ENCODE results near the gene SPINK2. TPM values are rescaled to one million over a fixed set of nuclear protein-coding genes. Genes with fewer than 3 reads are reported as not detected.
A peak's percentile ranks its signal among the peaks of the same experiment; 100 is the strongest.

Gene SPINK2
- polyA plus RNA-seq, 1 donor (not counting 4 experiments of a cell fraction or from before 2014, with no cell fraction given): 0.10 TPM

- dilution Hi-C loops (cut with MboI; ENCODE audit: extremely low pct_ligation_motif_present, low sequenced_read_pairs): no loop called here
- no peaks in the 10 kb centered on the region for H4K20me1 ChIP-seq (ENCODE audit: control insufficient read depth, extremely low read depth, insufficient read depth, low read length)
Measured at GRCh38 chr4:56773346-56773745, 48.2 kb downstream of the SPINK2 start.

GRCh38 chr4:56772134-56772533, 49.4 kb downstream of the SPINK2 start:
- H3K9me1 ChIP-seq (ENCODE audit: control insufficient read depth, extremely low read depth, insufficient read depth, low read length): no peaks in the 10 kb centered on the region
- TF ChIP-seq EZH2 (IDR thresholded peaks at IDR 0.05; ENCODE audit: low read length): no peak
- TF ChIP-seq CTCF (optimal IDR thresholded peaks at IDR 0.05 in 1 of 3, IDR thresholded peaks at IDR 0.05 in 1 of 3, conservative IDR thresholded peaks at IDR 0.05 in 1 of 3; ENCODE audit: extremely low read depth in 1 of 3, insufficient read depth in 2 of 3, low read length in 3 of 3): no peak
- H4K20me1 ChIP-seq (ENCODE audit: control insufficient read depth, extremely low read depth, insufficient read depth, low read length): no peaks in the 10 kb centered on the region
- H2AFZ ChIP-seq (ENCODE audit: control insufficient read depth, low read length): no peak overlapping the region
- H3K27me3 ChIP-seq (ENCODE audit: control insufficient read depth, extremely low read depth, insufficient read depth, low read length): no peaks in the 10 kb centered on the region
- no peaks in the 10 kb centered on the region for H3K9me3 ChIP-seq (ENCODE audit: control insufficient read depth, low read depth, low read length)
- no peak overlapping the region for H3K4me2 ChIP-seq (ENCODE audit: control insufficient read depth, extremely low read depth, insufficient read depth, low read depth, low read length)
- no peaks in the 10 kb centered on the region for H3K79me2 ChIP-seq (ENCODE audit: control insufficient read depth, insufficient read depth, low read length)
- DNase-seq (ENCODE audit: low read depth, low spot score) (no peak), FAIRE-seq (peak; percentile 69)
- no peak overlapping the region for H3K9ac ChIP-seq (ENCODE audit: control insufficient read depth, extremely low read depth, insufficient read depth, low read length)
- no peak overlapping the region for H3K27ac ChIP-seq (ENCODE audit: control insufficient read depth, insufficient read depth, low read length)
- H3K4me3 ChIP-seq (ENCODE audit: control insufficient read depth in 2 of 3, extremely low read depth in 1 of 3, insufficient read depth in 2 of 3, low read depth in 1 of 3, low read length in 3 of 3): no peak overlapping the region
- dilution Hi-C loops (cut with MboI; ENCODE audit: extremely low pct_ligation_motif_present, low sequenced_read_pairs): no loop called here
- H3K36me3 ChIP-seq (ENCODE audit: control insufficient read depth in 2 of 2, extremely low read depth in 1 of 2, insufficient read depth in 2 of 2, low read length in 2 of 2): no peaks in the 10 kb centered on the region
- H3K4me1 ChIP-seq (ENCODE audit: control insufficient read depth, extremely low read depth, insufficient read depth, low read length): no peaks in the 10 kb centered on the region

More at GRCh38 chr4:56773346-56773745, 48.2 kb downstream of the SPINK2 start:
- DNase-seq (ENCODE audit: low read depth, low spot score): no peak
- no peaks in the 10 kb centered on the region for H3K4me1 ChIP-seq (ENCODE audit: control insufficient read depth, extremely low read depth, insufficient read depth, low read length)
- H3K4me2 ChIP-seq (ENCODE audit: control insufficient read depth, extremely low read depth, insufficient read depth, low read depth, low read length): no peak overlapping the region
- no peaks in the 10 kb centered on the region for H3K36me3 ChIP-seq (ENCODE audit: control insufficient read depth in 2 of 2, extremely low read depth in 1 of 2, insufficient read depth in 2 of 2, low read length in 2 of 2)
- H3K9ac ChIP-seq (ENCODE audit: control insufficient read depth, extremely low read depth, insufficient read depth, low read length): no peak overlapping the region
- no peak overlapping the region for H2AFZ ChIP-seq (ENCODE audit: control insufficient read depth, low read length)
- H3K27ac ChIP-seq (ENCODE audit: control insufficient read depth, insufficient read depth, low read length): no peak overlapping the region
- no peaks in the 10 kb centered on the region for H3K9me1 ChIP-seq (ENCODE audit: control insufficient read depth, extremely low read depth, insufficient read depth, low read length)
- H3K4me3 ChIP-seq (ENCODE audit: control insufficient read depth in 2 of 3, extremely low read depth in 1 of 3, insufficient read depth in 2 of 3, low read depth in 1 of 3, low read length in 3 of 3): no peak overlapping the region
- no peaks in the 10 kb centered on the region for H3K27me3 ChIP-seq (ENCODE audit: control insufficient read depth, extremely low read depth, insufficient read depth, low read length)
- FAIRE-seq: no peak
- H3K79me2 ChIP-seq (ENCODE audit: control insufficient read depth, insufficient read depth, low read length): no peaks in the 10 kb centered on the region
- H3K9me3 ChIP-seq (ENCODE audit: control insufficient read depth, low read depth, low read length): no peaks in the 10 kb centered on the region
- TF ChIP-seq EZH2 (IDR thresholded peaks at IDR 0.05; ENCODE audit: low read length) (no peak), CTCF (optimal IDR thresholded peaks at IDR 0.05 in 1 of 3, IDR thresholded peaks at IDR 0.05 in 1 of 3, conservative IDR thresholded peaks at IDR 0.05 in 1 of 3; ENCODE audit: extremely low read depth in 1 of 3, insufficient read depth in 2 of 3, low read length in 3 of 3) (no peak)
